ENCODE data around the gene YTHDC1.
"Not testable (repeated sequence)": the region's sequence is repeated elsewhere in the genome, so short reads cannot be mapped to it uniquely, and the experiment has no call there.

Gene YTHDC1

GRCh38 chr4:68288393-68288740 is 61.5 kb downstream of the YTHDC1 start:
- no peak for DNase-seq (ENCODE audit: low spot score)

- no peak for DNase-seq (ENCODE audit: low spot score)
These were observed 62.0 kb downstream of the YTHDC1 start for GRCh38 chr4:68287704-68288392.

GRCh38 chr4:68283714-68284113 is 66.2 kb downstream of the YTHDC1 start:
- no peak for DNase-seq (ENCODE audit: low spot score)

- no peak for DNase-seq (ENCODE audit: low spot score)
These were observed 66.8 kb downstream of the YTHDC1 start for GRCh38 chr4:68283095-68283494.

GRCh38 chr4:68281796-68282740 is 67.8 kb downstream of the YTHDC1 start:
- DNase-seq (ENCODE audit: low spot score) = not testable (repeated sequence)

- DNase-seq (ENCODE audit: low spot score) = no peak
These were observed 71.9 kb downstream of the YTHDC1 start for GRCh38 chr4:68278029-68278428.

- DNase-seq (ENCODE audit: low spot score) = no peak
These were observed 72.3 kb downstream of the YTHDC1 start for GRCh38 chr4:68277627-68278026.

- no peak for DNase-seq (ENCODE audit: low spot score)
These were observed 77.0 kb downstream of the YTHDC1 start for GRCh38 chr4:68272860-68273259.

- peak; percentile 4 for DNase-seq (ENCODE audit: low spot score)
These were observed 77.5 kb downstream of the YTHDC1 start for GRCh38 chr4:68272380-68272779.

- peak; percentile 89 for DNase-seq (ENCODE audit: low spot score)
These were observed 78.0 kb downstream of the YTHDC1 start for GRCh38 chr4:68271851-68272357.

- DNase-seq (ENCODE audit: low spot score) = no peak
These were observed 82.4 kb downstream of the YTHDC1 start for GRCh38 chr4:68267433-68267944.

GRCh38 chr4:68264875-68265565 is 84.9 kb downstream of the YTHDC1 start:
- no peak for DNase-seq (ENCODE audit: low spot score)

Data from pons (tissue), 1 donor.